UCSD-AML1 (cell line): ENCODE measurements around the gene TMEM163.
"Not testable (repeated sequence)": the region's sequence is repeated elsewhere in the genome, so short reads cannot be mapped to it uniquely, and the experiment has no call there.

Experiments used
- DNase-seq: peaks from one replicate; lab custom pipeline; 2025; ENCODE audit not compliant: unreplicated experiment; lab: John Stamatoyannopoulos, UW

The TMEM163 gene

GRCh38 chr2:134723742-134724141, 4.9 kb upstream of the TMEM163 start:
- DNase-seq: not testable (repeated sequence)

GRCh38 chr2:134722728-134723127, 3.9 kb upstream of the TMEM163 start:
- DNase-seq: no peak

GRCh38 chr2:134721596-134721995, 2.8 kb upstream of the TMEM163 start:
- DNase-seq: no peak

- peak; percentile 57 for DNase-seq
Measured at GRCh38 chr2:134718023-134718816, 580 bp downstream of the TMEM163 start.

GRCh38 chr2:134717286-134718022, 1.3 kb downstream of the TMEM163 start:
- no peak for DNase-seq

GRCh38 chr2:134716721-134717243, 2.0 kb downstream of the TMEM163 start:
- DNase-seq: no peak

- DNase-seq: no peak
Measured at GRCh38 chr2:134715932-134716643, 2.7 kb downstream of the TMEM163 start.

GRCh38 chr2:134714228-134714627, 4.6 kb downstream of the TMEM163 start:
- DNase-seq: no peak

GRCh38 chr2:134713606-134714005, 5.2 kb downstream of the TMEM163 start:
- no peak for DNase-seq

GRCh38 chr2:134713176-134713575, 5.6 kb downstream of the TMEM163 start:
- peak; percentile 50 for DNase-seq

GRCh38 chr2:134712736-134713135, 6.1 kb downstream of the TMEM163 start:
- no peak for DNase-seq

- DNase-seq: no peak
Measured at GRCh38 chr2:134712299-134712698, 6.5 kb downstream of the TMEM163 start.

- DNase-seq: no peak
Measured at GRCh38 chr2:134711692-134712091, 7.1 kb downstream of the TMEM163 start.

- no peak for DNase-seq
Measured at GRCh38 chr2:134707330-134707676, 11.5 kb downstream of the TMEM163 start.

GRCh38 chr2:134706587-134707329, 12.0 kb downstream of the TMEM163 start:
- DNase-seq: peak; percentile 91

- DNase-seq: no peak
Measured at GRCh38 chr2:134705861-134706586, 12.8 kb downstream of the TMEM163 start.

- no peak for DNase-seq
Measured at GRCh38 chr2:134704173-134704572, 14.6 kb downstream of the TMEM163 start.

GRCh38 chr2:134703426-134703825, 15.4 kb downstream of the TMEM163 start:
- DNase-seq: no peak

- no peak for DNase-seq
Measured at GRCh38 chr2:134700730-134701129, 18.1 kb downstream of the TMEM163 start.

- no peak for DNase-seq
Measured at GRCh38 chr2:134694411-134694810, 24.4 kb downstream of the TMEM163 start.
